Colonic mucosa (tissue), 4 donors: ENCODE data around the gene LEP. TPM values are rescaled to one million over a fixed set of nuclear protein-coding genes. Genes with fewer than 3 reads are reported as not detected.
"Not testable (repeated sequence)": the region's sequence is repeated elsewhere in the genome, so short reads cannot be mapped to it uniquely, and the experiment has no call there.

Experiments
- DNase-seq: peaks from one replicate; pipeline ENCODE4 v3.0.0-alpha.2; 2020
- H3K27ac ChIP-seq: fragments of 200-600 bp; one replicate; pipeline ENCODE4 v1.8.0; 2021
- H3K27me3 ChIP-seq: fragments of 200-600 bp; one replicate; pipeline ENCODE4 v1.8.0; 2021
- H3K36me3 ChIP-seq: fragments of 200-600 bp; one replicate; pipeline ENCODE4 v1.8.0; 2021
- H3K4me1 ChIP-seq: fragments of 200-600 bp; one replicate; pipeline ENCODE4 v1.8.0; 2021; ENCODE audit warnings: mild to moderate bottlenecking
- H3K4me3 ChIP-seq: fragments of 200-600 bp; one replicate; pipeline ENCODE4 v1.8.0; 2021
- H3K9ac ChIP-seq, 2 donors: one replicate each; pipeline ENCODE4 v1.7.0; 2013; ENCODE audit warnings: control low read depth in 2 of 2, low read depth in 2 of 2, low read length in 2 of 2
- H3K9me3 ChIP-seq: fragments of 200-600 bp; one replicate; pipeline ENCODE4 v1.8.0; 2021
- intact Hi-C: fragments of 100-400 bp; cut with DNase I; formaldehyde crosslinking; loops from one replicate; pipeline ENCODE4 v1.14.1; 2022
- total RNA-seq, 2 donors: library from RNA; stranded (reverse); fragmentation: NEBNext Ultra II Directional in 1 of 2; extraction: Animal tissue kit (Norgen Biotek cat#: 25700) in 1 of 2; gene quantifications; one replicate each; pipeline ENCODE4 v1.2.1, GENCODE V29; 2021
- TF ChIP-seq, protein P1 (sequence below): fragments of 200-600 bp; IDR thresholded peaks from one replicate; pipeline ENCODE4 v1.8.0; 2022; ENCODE audit warnings: antibody characterized with exemption, mild to moderate bottlenecking
- donor health status: healthy.
- donor health status: DM: no; HTN: no; CAD: no.
- donor health status: DM: no; HTN: no; CAD: no.

LEP gene
- total RNA-seq, 2 donors from 2014 or later, result 0.07 TPM; not detected in 1

DNA sequence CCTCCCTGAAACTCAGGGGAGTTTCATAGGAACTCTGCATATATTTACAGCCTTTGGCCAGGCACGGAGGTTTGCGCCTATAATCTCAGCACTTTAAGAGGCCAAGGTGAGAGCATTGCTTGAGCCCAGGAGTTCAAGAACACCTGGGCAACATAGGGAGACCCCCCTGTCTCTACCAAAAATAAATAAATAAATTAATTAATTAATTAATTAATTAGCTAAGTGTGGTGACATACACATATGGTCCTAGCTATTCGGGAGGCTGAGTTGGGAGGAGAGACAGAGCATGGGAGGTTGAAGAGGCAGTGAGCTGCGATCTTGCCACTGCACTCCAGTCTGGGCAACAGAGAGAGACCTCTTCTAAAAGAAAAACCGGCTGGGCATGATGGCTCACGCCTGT is 9.4 kb upstream of the LEP start:
- H3K4me1 ChIP-seq, result no peaks in the 10 kb centered on the region

DNA sequence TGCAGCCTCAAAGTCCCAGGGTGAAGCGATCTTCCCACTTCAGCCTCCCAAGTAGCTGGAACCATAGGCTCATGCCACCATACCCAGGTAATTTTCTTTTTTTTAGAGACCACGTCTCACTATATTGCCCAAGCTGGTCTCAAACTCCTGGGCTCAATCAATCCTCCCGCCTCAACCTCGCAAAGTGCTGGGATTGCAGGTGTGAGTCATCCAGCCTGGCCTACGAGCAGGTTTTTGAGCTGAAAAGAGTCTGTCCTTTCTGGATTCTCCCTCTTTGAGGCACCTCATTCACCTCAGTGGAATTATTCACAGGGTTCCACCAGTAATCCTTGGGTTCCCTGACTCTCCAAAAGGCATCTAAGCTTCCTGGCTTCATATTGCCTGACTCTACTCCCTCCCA is 7.6 kb upstream of the LEP start:
- no peak for DNase-seq
- intact Hi-C loops, result no loop called here
- Histone ChIP-seq H3K4me1 (no peaks in the 10 kb centered on the region), H3K9ac (no peak overlapping the region), H3K4me3 (no peak overlapping the region), H3K27ac (no peak overlapping the region), H3K9me3 (no peaks in the 10 kb centered on the region), H3K27me3 (no peaks in the 10 kb centered on the region), H3K36me3 (no peaks in the 10 kb centered on the region)
- TF ChIP-seq, protein P1, sequence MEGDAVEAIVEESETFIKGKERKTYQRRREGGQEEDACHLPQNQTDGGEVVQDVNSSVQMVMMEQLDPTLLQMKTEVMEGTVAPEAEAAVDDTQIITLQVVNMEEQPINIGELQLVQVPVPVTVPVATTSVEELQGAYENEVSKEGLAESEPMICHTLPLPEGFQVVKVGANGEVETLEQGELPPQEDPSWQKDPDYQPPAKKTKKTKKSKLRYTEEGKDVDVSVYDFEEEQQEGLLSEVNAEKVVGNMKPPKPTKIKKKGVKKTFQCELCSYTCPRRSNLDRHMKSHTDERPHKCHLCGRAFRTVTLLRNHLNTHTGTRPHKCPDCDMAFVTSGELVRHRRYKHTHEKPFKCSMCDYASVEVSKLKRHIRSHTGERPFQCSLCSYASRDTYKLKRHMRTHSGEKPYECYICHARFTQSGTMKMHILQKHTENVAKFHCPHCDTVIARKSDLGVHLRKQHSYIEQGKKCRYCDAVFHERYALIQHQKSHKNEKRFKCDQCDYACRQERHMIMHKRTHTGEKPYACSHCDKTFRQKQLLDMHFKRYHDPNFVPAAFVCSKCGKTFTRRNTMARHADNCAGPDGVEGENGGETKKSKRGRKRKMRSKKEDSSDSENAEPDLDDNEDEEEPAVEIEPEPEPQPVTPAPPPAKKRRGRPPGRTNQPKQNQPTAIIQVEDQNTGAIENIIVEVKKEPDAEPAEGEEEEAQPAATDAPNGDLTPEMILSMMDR, result no peak

More for the DNA sequence above, 9.4 kb upstream of the LEP start:
- Histone ChIP-seq H3K27me3 (no peaks in the 10 kb centered on the region), H3K4me3 (no peak overlapping the region), H3K9me3 (no peaks in the 10 kb centered on the region), H3K27ac (no peak overlapping the region), H3K9ac (no peak overlapping the region), H3K36me3 (no peaks in the 10 kb centered on the region)
- no peak for DNase-seq
- TF ChIP-seq, protein P1, result no peak
- intact Hi-C loops, result no loop called here

DNA sequence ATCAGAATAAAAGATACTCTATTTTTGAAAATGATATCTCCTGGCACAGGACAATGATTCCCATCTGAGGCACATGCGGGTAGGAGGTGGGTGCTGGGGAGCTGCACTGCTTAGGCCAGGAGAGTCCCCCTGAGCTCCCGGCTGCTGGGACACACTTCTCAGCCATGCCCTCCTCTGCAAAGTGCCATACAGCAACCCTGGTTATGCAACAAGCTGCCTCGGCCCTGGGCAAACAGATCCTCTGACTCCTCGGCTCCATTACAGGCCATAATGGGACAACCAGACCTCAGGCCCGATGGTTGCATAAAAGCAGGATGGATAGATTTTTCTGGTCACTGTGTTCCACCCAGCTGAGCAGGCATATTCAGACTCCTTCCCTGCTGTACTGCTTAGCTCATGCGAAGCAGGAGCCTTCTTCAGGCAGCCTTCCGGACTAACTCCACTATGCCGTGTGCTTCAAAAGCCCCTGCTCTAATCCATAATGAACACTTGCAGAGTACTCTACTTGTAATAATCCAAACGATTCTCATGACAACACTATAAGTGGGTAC is 6.5 kb upstream of the LEP start:
- Histone ChIP-seq H3K4me1 (no peaks in the 10 kb centered on the region), H3K9me3 (no peaks in the 10 kb centered on the region), H3K9ac (no peak overlapping the region), H3K36me3 (no peaks in the 10 kb centered on the region), H3K27ac (no peak overlapping the region), H3K4me3 (no peak overlapping the region), H3K27me3 (no peaks in the 10 kb centered on the region)
- TF ChIP-seq, protein P1, result no peak
- DNase-seq, result no peak
- intact Hi-C loops, result no loop called here

DNA sequence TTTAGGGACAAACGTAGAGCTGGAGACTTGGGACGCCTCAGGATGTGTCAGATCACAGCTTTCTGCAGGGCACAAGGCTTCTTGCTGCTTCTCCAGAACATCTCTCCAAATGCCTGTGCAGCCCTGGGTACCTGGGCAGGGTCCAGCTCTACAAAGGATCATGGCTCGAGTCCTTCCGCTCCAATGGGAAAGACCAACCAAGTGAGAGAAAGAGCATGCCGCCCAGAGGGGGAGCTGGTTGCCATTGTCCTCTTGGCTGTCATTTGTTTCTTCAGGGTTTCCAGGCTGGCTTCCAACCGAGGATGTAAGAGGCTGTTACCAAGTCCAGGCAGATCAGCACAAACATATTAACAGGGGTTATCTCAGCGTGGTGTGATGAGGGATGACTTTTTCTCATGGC is 5.6 kb upstream of the LEP start:
- H3K36me3 ChIP-seq, result no peaks in the 10 kb centered on the region
- no peaks in the 10 kb centered on the region for H3K4me1 ChIP-seq
- intact Hi-C loops, result no loop called here
- no peak for DNase-seq
- no peaks in the 10 kb centered on the region for H3K27me3 ChIP-seq
- H3K9ac ChIP-seq, result no peak overlapping the region
- TF ChIP-seq, protein P1, result no peak
- H3K4me3 ChIP-seq, result no peak overlapping the region
- no peak overlapping the region for H3K27ac ChIP-seq
- H3K9me3 ChIP-seq, result no peaks in the 10 kb centered on the region

DNA sequence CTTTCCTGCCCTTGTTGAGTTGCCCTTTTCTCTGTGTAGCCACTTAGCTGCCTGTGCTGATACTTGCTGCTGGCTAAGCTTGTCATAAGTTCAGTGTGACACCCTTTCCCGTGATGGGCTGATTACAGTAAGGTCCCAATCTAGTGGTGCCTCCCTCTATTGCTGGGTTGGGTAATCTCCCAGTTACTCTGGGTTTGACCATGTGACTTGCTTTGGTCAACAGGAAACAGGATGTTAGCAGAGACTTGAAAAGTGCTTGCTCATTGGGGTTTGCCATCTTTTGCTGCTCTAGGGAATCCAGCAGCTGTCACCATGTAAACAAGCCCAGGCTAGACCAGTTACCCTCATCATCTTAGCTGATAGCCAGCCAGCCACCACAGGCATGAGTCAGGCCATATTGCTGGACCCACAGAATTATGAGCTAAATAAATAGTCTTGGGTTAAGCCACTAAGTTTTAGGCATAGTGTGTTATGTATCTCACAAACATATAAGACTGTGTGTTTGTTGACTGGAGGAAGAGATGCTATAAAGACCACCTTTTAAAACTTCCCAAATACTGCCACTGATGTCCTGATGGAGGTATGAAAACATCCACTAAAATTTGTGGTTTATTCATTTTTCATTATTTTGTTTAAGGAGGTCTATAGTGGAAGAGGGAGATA is 4.0 kb upstream of the LEP start:
- H3K9me3 ChIP-seq, result no peaks in the 10 kb centered on the region
- intact Hi-C loops, result no loop called here
- no peak overlapping the region for H3K9ac ChIP-seq
- TF ChIP-seq, protein P1, result no peak
- H3K4me1 ChIP-seq, result no peaks in the 10 kb centered on the region
- H3K36me3 ChIP-seq, result no peaks in the 10 kb centered on the region
- peaks cover 4% of the 10 kb centered on the region for H3K27me3 ChIP-seq
- no peak overlapping the region for H3K4me3 ChIP-seq
- no peak for DNase-seq
- no peak overlapping the region for H3K27ac ChIP-seq

DNA sequence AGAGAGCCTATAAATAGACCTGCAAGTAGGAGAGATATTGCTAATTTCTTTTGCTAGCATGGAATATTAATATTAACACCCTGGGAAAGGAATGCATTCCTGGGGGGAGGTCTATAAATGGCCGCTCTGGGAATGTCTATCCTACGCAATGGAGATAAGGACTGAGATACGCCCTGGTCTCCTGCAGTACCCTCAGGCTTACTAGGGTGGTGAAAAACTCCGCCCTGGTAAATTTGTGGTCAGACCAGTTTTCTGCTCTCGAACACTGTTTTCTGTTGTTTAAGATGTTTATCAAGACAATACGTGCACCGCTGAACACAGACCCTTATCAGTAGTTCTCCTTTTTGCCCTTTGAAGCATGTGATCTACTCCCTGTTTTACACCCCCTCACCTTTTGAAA is 1.9 kb upstream of the LEP start:
- H3K27me3 ChIP-seq, intact Hi-C loops, DNase-seq, H3K9ac ChIP-seq, H3K4me3 ChIP-seq, H3K4me1 ChIP-seq, H3K9me3 ChIP-seq, H3K36me3 ChIP-seq, H3K27ac ChIP-seq: not testable (repeated sequence)
